Stimulated activated CD4-positive, alpha-beta T cell treated with anti-CD3 and anti-CD28 coated beads, Interleukin-1b, Interleukin-23, amount 100 ng/mL, for 1 hour (primary cell): ENCODE data around the gene USP7.
"Not testable (repeated sequence)": the region's sequence is repeated elsewhere in the genome, so short reads cannot be mapped to it uniquely, and the experiment has no call there.

Experiments
- DNase-seq, 2 donors: peaks; one replicate each; pipeline ENCODE4 v3.0.0-alpha.2; 2020; ENCODE audit warnings: low read depth in 2 of 2

The USP7 gene

DNA sequence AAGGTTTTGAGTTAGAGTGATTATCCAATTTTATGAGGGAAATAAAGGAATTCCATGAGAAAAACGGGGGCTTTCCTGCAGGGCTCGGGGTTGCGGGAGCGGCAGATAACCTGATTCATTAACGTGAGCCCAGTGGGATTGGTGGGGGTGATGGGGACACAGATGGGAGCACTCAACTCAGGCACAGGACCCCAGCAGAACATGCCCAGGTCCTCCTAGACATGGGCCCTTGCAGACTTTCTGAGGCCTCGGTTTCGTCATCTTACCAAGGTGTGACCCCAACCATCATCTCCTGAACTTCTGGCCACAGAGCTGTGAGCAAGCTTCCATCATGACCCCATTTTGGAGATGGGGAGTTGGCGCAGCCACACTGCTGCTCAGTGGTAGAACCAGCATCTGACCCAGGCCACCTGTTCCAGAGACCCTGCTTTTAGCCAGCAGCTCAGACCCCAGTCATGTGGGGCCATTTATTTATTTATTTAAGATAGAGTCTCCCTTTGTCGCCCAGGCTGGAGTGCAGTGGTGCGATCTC is 117.2 kb downstream of the USP7 start:
- DNase-seq: no peak

GRCh38 chr16:8845699-8846298 is 117.9 kb downstream of the USP7 start:
- DNase-seq: no peak

- not testable (repeated sequence) for DNase-seq
Measured at GRCh38 chr16:8843296-8843695, 120.4 kb downstream of the USP7 start.
